Erythroblast (primary cell): ENCODE data around the gene ATPAF2.

Experiments
- GATA1 ChIP-seq: IDR thresholded peaks from 2 replicates; pipeline ENCODE4 v1.6.1; 2011; ENCODE audit warnings: low read depth, mild to moderate bottlenecking, control low read depth, low read length, moderate library complexity
- POLR2A ChIP-seq: IDR thresholded peaks from 2 replicates; pipeline ENCODE4 v1.6.1; 2011; ENCODE audit warnings: mild to moderate bottlenecking, low read length

DNA sequence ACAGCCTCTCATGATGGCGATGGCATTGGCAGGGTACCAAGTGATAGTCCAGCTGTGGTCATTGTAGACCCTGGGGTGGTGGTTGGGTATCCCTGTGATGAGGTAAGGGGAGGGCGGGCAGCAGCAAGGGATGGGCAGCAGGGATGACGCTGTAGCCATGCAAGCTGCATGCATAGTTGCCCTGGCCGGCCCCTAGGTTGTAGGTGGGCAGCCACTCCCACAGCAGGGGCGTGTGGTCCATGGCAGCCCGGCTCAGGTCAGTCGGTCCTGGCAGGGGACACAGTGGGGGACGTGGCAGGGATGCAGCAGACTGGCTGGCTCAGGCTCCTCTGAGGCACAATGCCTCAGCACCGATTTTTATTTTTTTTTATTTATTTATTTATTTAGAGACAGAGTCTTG lies 57.6 kb downstream of the ATPAF2 start:
- TF ChIP-seq POLR2A, result no peak
- TF ChIP-seq GATA1, result no peak
